Hematopoietic multipotent progenitor cell treated with erythropoietin and hydrocortisone succinate and interleukin-3 and kit ligand, for 8 days (in vitro differentiated cells): ENCODE results near the gene MYH6.

Experiments used
- DNase-seq: peaks from one replicate; pipeline ENCODE4 v3.0.0-alpha.2; 2015

MYH6 gene

DNA sequence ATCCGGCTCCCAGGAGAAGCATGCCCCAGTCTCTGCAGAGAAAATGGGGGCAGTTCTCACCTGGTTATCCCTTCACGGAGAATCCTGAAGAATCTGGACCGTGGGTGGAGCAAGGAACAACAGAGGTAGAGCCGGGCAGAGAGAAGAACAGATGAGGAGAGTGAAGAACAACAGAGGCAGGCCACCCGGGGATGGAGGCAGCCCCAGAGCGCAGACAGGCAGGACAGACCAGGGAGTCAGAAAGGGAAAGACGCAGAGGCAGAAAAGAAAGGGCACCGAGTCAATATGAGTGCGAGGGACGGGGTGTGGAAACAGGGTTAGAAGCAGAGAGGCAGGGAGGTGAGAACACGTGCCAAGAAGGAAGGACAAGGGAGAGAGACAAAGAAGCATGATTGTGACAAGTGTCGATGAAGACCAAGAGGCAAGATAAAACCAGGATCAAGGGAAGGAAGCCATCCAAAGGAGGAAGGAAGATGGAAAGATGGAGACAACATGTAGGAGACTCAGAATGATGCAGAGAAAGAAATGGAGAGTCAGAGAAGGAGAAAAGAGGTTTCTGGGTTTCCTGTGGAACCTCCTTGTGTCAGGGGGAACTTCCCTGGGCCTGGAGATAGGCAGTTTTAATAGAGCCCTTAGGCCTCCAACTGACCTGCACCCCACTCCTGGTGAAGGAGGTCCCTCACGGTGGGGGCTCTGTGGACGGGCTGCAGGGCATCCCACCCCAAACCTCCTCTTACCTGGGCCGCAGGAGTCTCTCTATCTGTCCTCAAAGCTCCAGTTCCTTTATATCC lies at the start of gene MYH6:
MYH6 (minus strand) TSS at position 758 of the 791 bp plus-strand sequence. CDS start 1,050 bp downstream, outside the sequence.
- no peak for DNase-seq

GRCh38 chr14:23456883-23457586 lies 49.0 kb upstream of the MYH6 start:
- DNase-seq: peak; percentile 66

- DNase-seq: peak; percentile 96
Measured at GRCh38 chr14:23454445-23454856, 46.4 kb upstream of the MYH6 start.

GRCh38 chr14:23452237-23452636 lies 44.2 kb upstream of the MYH6 start:
- no peak for DNase-seq

DNA sequence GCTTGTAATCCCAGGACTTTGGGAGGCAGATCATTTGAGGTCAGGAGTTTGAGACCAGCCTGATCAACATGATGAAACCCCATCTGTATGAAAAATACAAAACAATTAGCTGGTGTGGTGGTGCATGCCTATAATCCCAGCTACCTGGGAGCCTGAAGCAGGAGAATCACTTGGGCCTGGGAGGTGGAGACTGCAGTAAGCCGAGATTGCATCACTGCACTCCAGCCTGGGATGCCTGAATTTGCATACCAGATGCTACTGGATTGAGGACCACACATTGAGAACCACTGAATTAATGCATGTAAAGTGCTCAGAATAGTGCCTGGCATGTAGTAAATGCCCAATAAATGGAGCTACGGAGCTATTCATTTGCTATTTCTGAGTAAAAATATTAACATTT lies 42.3 kb upstream of the MYH6 start:
- DNase-seq: no peak

GRCh38 chr14:23449314-23449713 lies 41.2 kb upstream of the MYH6 start:
- no peak for DNase-seq

DNA sequence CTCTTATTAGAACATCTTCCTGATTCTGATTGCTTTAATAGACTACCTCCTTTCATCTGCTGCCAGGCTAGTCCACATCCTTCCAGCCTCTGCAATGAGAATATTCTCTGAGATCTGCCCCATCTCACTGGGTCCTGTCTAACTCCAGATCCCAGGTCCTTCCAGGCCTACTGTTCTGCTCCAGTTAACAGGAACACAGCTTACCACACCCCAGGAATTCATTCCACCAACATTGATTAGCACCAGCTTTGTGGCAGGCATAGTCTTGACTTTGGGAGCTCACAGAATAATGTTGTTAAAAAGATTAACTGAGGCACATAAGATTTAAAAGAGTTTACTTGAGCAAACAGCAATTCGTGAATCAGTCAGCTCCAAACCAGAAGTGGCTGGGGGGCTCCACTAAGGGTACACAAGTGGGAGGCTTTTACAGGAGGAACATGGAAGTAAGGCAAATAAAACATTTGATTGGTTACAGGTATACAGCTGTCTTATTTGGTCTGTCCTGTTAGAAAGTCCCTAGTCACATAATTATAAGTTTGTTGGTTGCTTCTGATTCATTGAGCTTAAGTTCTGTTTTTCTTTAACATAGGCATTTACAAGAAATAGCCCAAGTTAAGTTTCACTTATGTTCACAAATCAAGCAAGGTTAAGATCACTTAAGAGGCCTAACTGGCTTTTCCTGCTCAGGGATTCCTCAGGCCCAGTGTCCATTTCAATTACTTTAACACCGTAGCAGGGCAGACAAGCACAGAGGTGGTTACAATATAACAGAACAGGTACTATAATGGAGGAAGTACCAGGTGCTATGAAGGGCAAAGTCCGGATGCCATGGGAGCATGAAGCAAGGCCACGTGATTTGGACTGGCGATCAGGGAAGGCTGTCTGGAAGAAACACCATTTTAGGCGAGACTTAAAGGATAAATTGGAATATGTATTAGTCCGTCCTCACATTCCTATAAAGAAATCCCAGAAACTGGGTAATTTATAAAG lies 39.6 kb upstream of the MYH6 start:
- no peak for DNase-seq

DNA sequence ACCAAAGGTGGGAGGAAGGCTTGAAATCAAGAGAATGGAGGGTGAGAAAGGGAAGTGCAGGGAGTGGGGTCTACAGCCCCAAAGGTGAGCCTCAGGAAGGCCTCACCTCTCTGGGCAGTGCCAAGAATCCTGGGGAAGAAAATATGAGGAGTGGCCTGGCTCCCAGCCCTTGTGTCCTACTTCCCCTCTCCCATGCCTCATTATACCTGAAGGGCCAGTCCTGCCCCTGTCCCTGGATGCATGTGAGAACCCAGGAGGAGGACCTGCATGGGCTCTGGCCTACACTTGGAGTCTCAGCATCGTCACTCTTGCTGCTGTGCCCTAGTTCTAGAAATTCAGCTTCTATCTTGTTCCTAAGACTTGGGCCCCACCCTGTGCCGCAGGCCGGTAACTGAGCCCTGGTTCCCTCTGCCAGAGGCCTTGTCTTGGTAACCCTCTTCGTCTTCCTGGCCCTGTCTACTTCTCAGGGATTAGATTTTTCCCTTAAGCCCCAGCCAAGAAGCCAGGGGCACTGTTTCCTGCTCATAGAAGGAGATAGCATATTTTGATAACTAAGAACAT lies 38.3 kb upstream of the MYH6 start:
- DNase-seq: peak; percentile 32

DNA sequence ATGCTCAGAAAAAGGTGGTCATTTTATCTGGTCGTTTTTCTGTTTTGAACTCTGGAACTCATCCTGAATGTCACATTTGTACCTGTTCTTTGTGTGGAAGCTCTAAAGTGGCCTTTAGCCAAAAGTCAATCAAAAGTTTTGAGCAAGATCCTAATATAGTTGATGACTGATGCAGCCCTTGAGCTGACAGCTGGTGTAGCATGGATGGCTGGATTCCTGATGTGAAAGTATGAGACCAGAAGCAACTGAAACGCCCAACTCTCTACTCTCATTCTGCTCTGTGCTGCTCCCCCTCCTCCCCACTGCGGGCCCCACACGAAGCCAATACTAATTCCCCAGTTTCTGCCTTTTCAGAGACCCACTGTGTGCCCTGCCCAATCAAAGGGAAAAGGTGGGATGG lies 37.7 kb upstream of the MYH6 start:
- no peak for DNase-seq

- no peak for DNase-seq
Measured at GRCh38 chr14:23444314-23444713, 36.2 kb upstream of the MYH6 start.

DNA sequence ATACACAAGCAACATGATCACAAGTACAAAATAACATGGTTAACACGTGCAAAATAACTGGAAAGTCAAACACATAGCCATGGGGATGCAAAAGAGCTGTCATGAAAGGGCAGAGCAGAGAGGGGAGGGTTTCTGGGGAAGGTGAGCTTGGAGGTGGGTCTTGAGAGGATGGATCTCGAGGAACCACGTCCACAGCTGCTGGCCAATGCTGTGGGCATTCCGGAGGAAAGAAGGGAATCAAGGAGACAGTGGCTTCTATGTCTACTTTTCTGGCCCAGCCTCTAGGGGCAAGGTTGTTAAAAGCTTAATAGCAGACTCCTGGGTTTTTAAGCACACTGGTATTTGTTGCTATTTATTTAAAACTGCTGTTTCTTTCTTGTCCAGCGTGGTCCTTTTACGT lies 35.8 kb upstream of the MYH6 start:
- DNase-seq: no peak

DNA sequence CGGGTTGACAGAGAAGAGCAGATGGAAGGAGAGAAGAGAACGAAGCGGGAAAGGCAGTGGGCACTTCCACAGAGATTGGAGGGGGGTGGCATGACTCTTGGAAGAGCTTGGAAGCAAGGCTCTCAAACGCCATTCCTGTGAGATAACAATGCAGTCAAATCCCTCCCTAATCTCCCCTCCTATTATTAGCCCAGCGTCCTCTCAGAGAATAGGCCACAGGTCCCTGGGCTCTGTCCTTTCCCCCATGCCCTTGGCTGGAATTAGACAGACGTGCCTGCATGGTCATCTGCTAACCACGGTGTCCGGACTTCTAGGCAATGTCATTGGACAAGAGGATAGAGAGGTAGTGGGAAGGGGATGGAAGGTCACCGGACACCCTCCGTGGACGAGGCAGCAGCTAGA lies 35.3 kb upstream of the MYH6 start:
- DNase-seq: no peak

- DNase-seq: no peak
Measured at GRCh38 chr14:23442721-23443356, 34.8 kb upstream of the MYH6 start.

- DNase-seq: peak; percentile 20
Measured at GRCh38 chr14:23441076-23441475, 33.0 kb upstream of the MYH6 start.

DNA sequence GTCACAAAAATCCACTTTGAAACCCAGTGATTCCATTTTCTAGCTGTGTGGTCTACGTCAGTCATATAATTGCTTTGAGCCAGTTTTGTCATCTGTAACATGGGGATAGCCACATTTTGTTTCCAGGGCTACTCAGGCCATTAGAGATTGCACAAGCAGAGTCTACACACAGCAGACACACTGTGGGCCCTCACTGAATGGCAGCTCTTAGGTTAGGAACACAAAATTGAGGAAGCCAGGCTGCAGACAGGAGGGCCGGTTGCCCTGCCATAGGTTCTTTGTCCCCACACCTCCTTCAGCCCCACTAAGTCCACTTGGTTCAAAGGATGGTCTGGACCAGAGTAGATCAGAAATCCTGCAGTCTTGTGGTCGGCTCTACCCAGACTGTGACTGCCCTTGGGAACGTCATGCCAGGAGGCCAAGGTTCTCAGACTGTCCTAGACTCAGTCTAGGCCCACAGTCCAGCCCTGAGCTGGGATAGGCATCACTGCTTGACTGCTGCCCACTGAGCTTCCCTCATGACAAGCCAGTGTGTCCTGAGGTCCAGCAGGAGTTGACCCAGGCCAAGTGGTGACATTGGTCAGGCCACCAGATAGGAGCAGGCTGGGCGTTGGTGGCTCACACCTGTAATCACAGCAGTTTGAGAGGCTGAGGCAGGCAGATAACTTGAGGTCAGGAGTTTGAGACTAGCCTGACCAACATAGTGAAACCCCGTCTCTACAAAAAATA lies 31.2 kb upstream of the MYH6 start:
- no peak for DNase-seq

DNA sequence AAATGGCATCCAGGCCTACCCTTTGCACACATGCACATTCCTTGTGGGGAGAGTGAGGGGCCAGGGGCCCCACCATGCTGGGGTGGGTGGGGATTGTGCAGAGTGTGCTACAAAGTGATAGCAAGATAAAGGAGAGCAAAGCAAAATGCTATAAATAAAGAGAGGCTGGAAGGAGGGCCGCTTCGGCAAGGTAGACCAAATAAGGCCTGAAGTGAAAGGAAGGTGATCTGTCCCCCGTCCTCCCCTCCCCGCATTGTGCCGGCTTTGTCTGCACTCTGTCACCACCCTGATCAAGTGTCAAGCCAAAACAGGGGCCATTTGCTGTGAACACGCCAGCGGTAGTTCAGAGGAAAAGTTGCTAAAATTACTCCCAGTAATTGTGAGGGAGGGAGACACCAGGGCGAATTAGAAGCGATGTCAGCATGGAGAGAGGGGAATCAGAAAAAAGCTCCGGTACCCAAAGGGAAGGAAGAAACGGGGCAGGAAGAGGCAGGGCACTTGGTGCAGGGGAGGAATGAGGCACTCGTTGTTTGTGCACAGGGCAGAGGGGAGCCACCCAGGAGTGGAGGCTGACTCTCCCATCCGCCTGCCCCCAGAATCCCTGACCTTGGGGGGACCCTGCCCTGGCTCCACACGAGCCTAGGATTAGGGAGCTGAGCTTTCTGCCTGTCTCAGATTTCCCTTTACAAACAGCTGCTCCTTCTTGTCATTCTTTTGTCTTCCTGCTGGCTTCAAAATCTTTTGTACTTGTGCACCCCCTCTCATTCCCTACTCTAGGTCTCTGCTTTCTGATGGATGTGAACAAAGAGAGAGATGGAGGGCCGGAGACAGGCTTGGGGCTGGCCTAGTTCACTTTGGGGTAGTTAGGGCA lies 30.3 kb upstream of the MYH6 start:
- peak; percentile 45 for DNase-seq

DNA sequence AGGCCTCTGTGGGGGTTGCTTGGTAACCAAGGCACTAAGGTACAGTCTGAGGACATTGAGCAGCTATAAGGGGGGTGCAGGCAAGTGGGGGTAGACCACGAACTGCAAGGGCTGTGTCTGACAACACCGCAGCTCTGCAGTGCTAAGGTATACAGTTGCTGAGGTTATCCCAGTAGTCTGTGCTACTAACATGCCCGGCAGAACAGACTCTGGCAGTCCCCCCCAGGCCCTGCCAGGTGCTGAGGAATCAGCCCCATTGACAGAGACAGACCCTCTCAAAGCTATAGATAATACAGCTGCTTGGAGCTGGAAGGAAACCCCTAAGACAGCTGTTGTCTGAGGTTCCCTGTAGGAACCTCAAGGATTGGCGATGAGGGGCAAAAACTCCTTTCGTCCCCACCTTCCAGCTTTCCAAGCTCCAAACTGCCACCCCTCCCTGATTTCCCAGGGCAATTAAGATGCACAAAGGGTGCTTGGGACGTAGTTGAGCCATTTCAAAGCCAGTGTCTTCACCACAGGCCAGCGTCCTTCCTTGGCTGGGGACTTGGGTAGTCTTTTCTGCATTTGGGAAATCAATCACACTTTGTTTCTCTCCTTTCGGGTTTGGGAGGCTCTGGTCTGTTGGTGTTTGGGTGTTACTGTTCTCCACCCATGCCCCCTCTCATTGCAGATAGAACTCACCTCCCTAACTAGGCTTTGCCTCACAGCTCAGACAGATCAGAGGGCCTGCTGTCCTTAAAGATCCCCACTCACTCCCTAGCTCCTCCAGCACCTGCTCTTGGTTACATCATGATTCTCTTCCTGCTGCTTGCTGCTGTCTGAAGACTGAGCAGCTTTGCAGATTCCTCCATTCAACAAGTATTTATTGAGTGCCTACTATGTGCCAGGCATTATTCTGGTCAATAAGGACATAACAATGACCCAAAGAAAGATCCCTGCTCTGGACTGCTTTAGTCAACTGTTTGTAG lies 29.3 kb upstream of the MYH6 start:
- DNase-seq: peak; percentile 20

GRCh38 chr14:23436327-23437132 lies 28.5 kb upstream of the MYH6 start:
- no peak for DNase-seq
